Stomach (tissue), 4 donors: Measurements from ENCODE around the gene RPS6KL1.

Experiments
- EP300 ChIP-seq: sonication (generic); formaldehyde crosslinking; IDR thresholded peaks from one replicate; pipeline ENCODE4 v1.6.1; 2017; ENCODE audit warnings: antibody characterized with exemption
- TF ChIP-seq, protein P1 (sequence below), 7 experiments: fragments of 450-650 bp in 4 of 7; fragments of 200-600 bp in 3 of 7; sonication (generic) in 3 of 7; IDR thresholded peaks; one replicate each; pipeline ENCODE4 v1.5.1; 2016 to 2019; ENCODE audit warnings: antibody characterized with exemption in 7 of 7, control low read depth in 2 of 7, mild to moderate bottlenecking in 1 of 7

DNA sequence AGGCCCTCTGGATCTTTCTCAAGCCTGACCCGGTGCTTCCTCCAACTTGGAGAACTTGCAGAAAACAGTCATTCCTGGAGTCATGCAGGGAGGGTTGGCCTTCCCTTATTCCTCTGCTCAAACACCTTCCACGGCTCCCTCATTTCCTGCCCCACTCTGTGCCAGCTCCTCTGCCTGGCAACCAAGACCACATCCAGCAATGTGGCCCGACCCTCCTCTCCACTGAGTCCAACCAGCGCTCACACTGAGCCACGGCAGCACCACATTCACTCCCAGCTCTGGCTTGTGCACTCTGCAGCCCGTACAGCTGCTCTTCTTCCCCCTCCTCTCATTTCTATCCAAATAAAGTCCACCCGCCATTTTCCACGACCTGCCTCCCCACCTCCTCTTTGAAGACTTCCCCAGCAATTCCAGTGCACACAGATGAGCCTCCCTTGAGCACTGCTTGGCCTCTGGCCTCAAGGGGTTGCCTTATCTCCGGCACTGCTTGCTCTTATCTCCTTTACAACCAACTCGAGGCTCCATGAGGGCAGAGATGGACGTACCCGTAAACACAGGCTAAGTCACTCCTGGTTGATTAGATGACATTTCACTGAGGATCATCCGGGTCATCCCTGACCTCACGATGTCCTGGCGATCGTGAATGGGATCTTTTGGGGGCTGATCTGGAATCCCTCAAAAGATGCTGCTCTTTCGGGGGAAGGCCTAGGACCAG lies 27.0 kb upstream of the RPS6KL1 start:
- TF ChIP-seq, protein P1, sequence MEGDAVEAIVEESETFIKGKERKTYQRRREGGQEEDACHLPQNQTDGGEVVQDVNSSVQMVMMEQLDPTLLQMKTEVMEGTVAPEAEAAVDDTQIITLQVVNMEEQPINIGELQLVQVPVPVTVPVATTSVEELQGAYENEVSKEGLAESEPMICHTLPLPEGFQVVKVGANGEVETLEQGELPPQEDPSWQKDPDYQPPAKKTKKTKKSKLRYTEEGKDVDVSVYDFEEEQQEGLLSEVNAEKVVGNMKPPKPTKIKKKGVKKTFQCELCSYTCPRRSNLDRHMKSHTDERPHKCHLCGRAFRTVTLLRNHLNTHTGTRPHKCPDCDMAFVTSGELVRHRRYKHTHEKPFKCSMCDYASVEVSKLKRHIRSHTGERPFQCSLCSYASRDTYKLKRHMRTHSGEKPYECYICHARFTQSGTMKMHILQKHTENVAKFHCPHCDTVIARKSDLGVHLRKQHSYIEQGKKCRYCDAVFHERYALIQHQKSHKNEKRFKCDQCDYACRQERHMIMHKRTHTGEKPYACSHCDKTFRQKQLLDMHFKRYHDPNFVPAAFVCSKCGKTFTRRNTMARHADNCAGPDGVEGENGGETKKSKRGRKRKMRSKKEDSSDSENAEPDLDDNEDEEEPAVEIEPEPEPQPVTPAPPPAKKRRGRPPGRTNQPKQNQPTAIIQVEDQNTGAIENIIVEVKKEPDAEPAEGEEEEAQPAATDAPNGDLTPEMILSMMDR (IDR thresholded peaks at IDR 0.05) = no peak
- TF ChIP-seq EP300 = no peak
